ENCODE data around the gene ACMSD. TPM values are rescaled to one million over a fixed set of nuclear protein-coding genes. Genes with fewer than 3 reads are reported as not detected.
"Not testable (repeated sequence)": the region's sequence is repeated elsewhere in the genome, so short reads cannot be mapped to it uniquely, and the experiment has no call there.

ACMSD gene
- total RNA-seq (2012; rRNA removed): not detected in 2 replicates

DNA sequence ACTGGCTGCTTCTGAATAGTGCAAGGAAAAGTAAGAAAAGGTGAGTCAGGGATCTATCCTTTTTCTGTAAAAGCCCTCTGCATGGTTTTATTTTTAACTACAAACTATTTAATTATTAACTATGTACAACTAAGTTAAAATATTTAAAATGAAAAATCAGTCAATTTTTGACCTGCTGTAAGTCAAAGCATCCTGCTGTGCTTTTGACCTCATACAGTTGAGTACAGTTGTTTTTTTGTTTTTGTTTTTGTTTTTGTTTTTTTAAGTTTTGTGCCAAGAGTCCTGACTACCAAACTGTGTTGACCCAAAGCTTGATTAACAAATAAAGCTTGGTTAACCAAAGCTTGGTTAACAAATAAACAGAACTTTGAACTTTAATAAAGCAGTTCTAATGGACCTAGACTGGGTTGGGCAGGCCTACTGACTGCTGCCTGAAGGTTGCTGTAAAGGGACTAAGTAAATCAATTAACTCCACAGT, at the start of gene ACMSD:
Gene ACMSD, plus strand, starts transcription at position 474 of the 478 bp plus-strand sequence. CDS start 67 bp downstream, outside the sequence.
- H3K4me2 ChIP-seq (ENCODE audit: low read length): peak within 1 kb of the TSS; percentile 64
- no peaks in the 10 kb centered on the region for H3K27me3 ChIP-seq (ENCODE audit: control insufficient read depth, insufficient read depth, low read length)
- no peaks in the 10 kb centered on the region for H3K36me3 ChIP-seq (ENCODE audit: insufficient read depth, low read length)
- H3K9me3 ChIP-seq (replicated peaks; ENCODE audit: low read length): peaks cover 8% of the 10 kb centered on the region
- H3K4me1 ChIP-seq (ENCODE audit: control insufficient read depth, insufficient read depth, low read length): peaks cover 18% of the 10 kb centered on the region
- peak within 1 kb of the TSS; percentile 8 for H3K4me3 ChIP-seq (ENCODE audit: low read length)
- peak within 1 kb of the TSS; percentile 47 for H3K9ac ChIP-seq (ENCODE audit: low read depth, low read length)

DNA sequence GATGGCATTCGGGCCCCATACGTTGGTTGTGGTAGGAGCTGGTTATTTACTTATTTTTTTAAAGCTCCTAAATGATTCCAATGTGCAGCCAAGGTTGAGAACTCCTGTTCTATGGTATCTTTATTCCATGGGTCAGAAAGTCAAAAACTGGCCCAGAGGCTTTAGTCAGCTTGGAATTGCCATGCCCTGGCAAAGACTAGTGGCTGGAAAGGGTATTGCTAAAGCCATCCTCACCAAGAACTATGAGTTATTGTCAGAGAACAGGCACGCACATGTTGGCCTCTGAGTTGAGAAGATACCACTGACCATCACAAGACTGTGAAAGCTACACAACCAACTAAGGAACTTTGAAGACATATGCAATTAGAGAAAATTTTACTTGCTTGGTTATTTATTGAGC, 47.9 kb upstream of the ACMSD start:
- no peaks in the 10 kb centered on the region for H3K4me1 ChIP-seq (ENCODE audit: control insufficient read depth, insufficient read depth, low read length)
- no peaks in the 10 kb centered on the region for H3K9me3 ChIP-seq (replicated peaks; ENCODE audit: low read length)
- no peaks in the 10 kb centered on the region for H3K36me3 ChIP-seq (ENCODE audit: insufficient read depth, low read length)
- H3K9ac ChIP-seq (ENCODE audit: low read depth, low read length): no peak overlapping the region
- no peak overlapping the region for H3K4me2 ChIP-seq (ENCODE audit: low read length)
- H3K4me3 ChIP-seq (ENCODE audit: low read length): no peak overlapping the region
- peaks cover 15% of the 10 kb centered on the region for H3K27me3 ChIP-seq (ENCODE audit: control insufficient read depth, insufficient read depth, low read length)

DNA sequence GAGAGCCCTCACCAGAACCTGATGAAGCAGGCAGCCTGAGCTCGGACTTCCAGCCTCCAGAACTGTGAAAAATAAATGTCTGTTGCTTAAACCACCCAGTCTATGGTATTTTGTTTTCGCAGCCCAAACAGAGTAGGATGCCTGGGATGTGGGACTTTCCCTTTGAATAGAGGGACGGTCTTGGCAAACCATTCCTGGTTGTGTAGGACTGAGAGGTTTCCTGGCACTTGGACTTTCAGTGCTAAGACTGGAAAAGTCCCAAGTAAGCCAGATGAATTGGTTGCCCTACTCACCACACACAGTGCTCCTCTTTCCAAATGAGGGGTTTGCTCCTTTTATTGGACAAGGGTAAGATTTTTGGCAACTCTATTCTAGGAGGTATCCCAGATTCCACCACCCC, 46.8 kb upstream of the ACMSD start:
- Histone ChIP-seq H3K9ac (ENCODE audit: low read depth, low read length) (no peak overlapping the region), H3K4me3 (ENCODE audit: low read length) (no peak overlapping the region), H3K4me1 (ENCODE audit: control insufficient read depth, insufficient read depth, low read length) (no peaks in the 10 kb centered on the region), H3K4me2 (ENCODE audit: low read length) (no peak overlapping the region), H3K9me3 (replicated peaks; ENCODE audit: low read length) (no peaks in the 10 kb centered on the region), H3K27me3 (ENCODE audit: control insufficient read depth, insufficient read depth, low read length) (peaks cover 15% of the 10 kb centered on the region), H3K36me3 (ENCODE audit: insufficient read depth, low read length) (no peaks in the 10 kb centered on the region)

DNA sequence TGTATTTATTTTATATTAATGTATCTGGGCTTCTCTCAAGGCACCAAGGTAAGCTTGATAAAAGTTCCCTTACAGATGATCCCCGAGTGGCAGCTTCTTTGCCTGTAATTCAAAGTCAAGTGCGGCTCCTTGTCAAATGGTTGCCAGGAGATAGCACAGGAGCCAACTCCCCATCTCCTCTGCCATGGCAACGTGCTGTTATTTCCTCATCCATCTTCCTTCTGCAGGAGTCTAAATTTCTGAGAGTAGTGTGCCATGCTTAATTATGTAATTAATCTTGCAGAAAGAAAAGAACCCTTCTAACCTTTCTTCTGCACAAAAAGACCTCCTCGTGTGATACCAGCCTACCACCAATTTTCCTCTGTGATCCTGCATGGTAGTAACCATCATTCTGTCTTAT, 46.2 kb upstream of the ACMSD start:
- Histone ChIP-seq H3K9ac (ENCODE audit: low read depth, low read length) (no peak overlapping the region), H3K4me1 (ENCODE audit: control insufficient read depth, insufficient read depth, low read length) (no peaks in the 10 kb centered on the region), H3K27me3 (ENCODE audit: control insufficient read depth, insufficient read depth, low read length) (peaks cover 15% of the 10 kb centered on the region), H3K9me3 (replicated peaks; ENCODE audit: low read length) (no peaks in the 10 kb centered on the region), H3K36me3 (ENCODE audit: insufficient read depth, low read length) (no peaks in the 10 kb centered on the region), H3K4me3 (ENCODE audit: low read length) (no peak overlapping the region), H3K4me2 (ENCODE audit: low read length) (no peak overlapping the region)

DNA sequence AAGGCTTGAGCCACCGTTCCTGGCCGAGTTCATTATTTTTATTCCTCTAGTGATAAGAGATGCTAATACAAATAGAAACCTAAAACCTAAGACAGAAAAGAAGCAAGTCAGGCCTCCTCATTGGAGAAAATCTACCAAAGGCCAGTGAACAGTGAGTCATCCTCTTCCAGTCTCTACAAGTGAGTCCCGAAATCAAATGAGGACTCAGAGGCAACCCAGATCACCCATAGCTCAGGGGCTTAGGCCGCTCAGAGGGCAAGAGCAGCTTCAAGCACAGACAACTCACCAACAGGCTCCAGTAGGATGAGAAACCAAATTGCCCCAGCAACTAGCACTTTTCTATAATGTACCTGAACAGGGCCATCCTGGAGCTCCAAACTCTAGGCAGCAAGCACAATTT, 42.7 kb upstream of the ACMSD start:
- Histone ChIP-seq H3K27me3 (ENCODE audit: control insufficient read depth, insufficient read depth, low read length) (peaks cover 15% of the 10 kb centered on the region), H3K9ac (ENCODE audit: low read depth, low read length) (no peak overlapping the region), H3K4me2 (ENCODE audit: low read length) (no peak overlapping the region), H3K9me3 (replicated peaks; ENCODE audit: low read length) (no peaks in the 10 kb centered on the region), H3K4me3 (ENCODE audit: low read length) (no peak overlapping the region), H3K4me1 (ENCODE audit: control insufficient read depth, insufficient read depth, low read length) (no peaks in the 10 kb centered on the region), H3K36me3 (ENCODE audit: insufficient read depth, low read length) (no peaks in the 10 kb centered on the region)

DNA sequence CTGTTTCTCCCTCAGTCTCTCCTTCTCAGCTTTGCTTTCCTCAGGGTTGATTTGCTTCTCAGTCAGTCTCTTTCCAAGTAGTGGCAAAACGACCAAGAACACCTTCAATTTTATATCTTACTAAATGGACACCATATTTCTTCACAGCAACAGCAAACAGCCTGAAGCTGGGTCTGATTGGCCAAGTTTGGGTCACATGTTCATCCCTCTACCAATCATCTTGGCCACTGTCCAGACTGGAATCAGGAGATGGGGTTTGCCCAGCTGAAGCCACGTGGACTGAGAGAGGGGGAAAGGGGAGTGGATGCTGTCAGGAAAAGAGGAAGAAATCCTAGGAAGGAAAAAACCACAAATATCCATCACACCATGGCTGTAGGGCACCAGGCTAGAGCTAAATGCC, 42.0 kb upstream of the ACMSD start:
- peaks cover 11% of the 10 kb centered on the region for H3K27me3 ChIP-seq (ENCODE audit: control insufficient read depth, insufficient read depth, low read length)
- no peaks in the 10 kb centered on the region for H3K36me3 ChIP-seq (ENCODE audit: insufficient read depth, low read length)
- H3K9ac ChIP-seq (ENCODE audit: low read depth, low read length): no peak overlapping the region
- H3K4me3 ChIP-seq (ENCODE audit: low read length): no peak overlapping the region
- H3K4me1 ChIP-seq (ENCODE audit: control insufficient read depth, insufficient read depth, low read length): no peaks in the 10 kb centered on the region
- H3K4me2 ChIP-seq (ENCODE audit: low read length): no peak overlapping the region
- no peaks in the 10 kb centered on the region for H3K9me3 ChIP-seq (replicated peaks; ENCODE audit: low read length)

DNA sequence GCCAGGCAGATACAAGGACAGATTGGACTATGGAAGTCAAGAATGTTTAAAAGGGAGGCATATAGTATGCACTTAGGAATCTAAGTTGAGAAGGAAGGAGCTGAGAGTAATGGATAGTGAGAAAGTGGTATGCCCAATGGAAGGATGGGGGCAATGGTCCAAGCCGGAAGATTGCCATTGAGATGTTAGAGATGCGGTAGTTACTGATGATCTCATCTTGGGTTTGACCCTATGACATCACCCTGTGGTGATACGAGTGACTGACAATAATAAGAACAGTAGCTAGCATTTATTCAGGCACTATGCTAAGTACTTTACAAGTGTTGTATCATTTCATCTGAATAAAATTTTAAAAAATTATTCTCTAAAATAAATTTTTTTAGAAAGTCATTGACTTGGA, 38.5 kb upstream of the ACMSD start:
- no peaks in the 10 kb centered on the region for H3K4me1 ChIP-seq (ENCODE audit: control insufficient read depth, insufficient read depth, low read length)
- H3K9ac ChIP-seq (ENCODE audit: low read depth, low read length): no peak overlapping the region
- H3K4me2 ChIP-seq (ENCODE audit: low read length): no peak overlapping the region
- H3K27me3 ChIP-seq (ENCODE audit: control insufficient read depth, insufficient read depth, low read length): no peaks in the 10 kb centered on the region
- no peak overlapping the region for H3K4me3 ChIP-seq (ENCODE audit: low read length)
- H3K36me3 ChIP-seq (ENCODE audit: insufficient read depth, low read length): no peaks in the 10 kb centered on the region
- no peaks in the 10 kb centered on the region for H3K9me3 ChIP-seq (replicated peaks; ENCODE audit: low read length)

DNA sequence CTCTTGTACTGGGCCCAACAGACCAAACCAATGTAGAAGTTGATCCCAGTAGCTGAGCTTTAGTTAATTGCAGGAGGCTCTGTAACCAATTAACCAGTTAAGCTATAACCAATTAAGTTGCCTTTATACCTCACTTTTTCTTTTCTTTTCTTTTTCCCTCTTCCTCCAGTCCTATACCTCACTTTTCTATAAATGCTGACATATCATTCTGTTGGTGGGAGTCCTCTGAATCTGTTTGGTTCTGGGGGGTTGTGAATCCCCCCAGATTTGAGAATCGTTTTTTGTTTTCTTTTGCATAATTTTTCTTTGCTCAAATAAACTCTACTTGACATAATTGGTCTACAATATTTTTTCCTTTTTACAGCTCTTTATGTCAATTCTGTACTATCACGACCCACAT, 38.1 kb upstream of the ACMSD start:
- Histone ChIP-seq H3K9me3 (replicated peaks; ENCODE audit: low read length) (no peaks in the 10 kb centered on the region), H3K9ac (ENCODE audit: low read depth, low read length) (no peak overlapping the region), H3K4me3 (ENCODE audit: low read length) (no peak overlapping the region), H3K27me3 (ENCODE audit: control insufficient read depth, insufficient read depth, low read length) (no peaks in the 10 kb centered on the region), H3K36me3 (ENCODE audit: insufficient read depth, low read length) (no peaks in the 10 kb centered on the region), H3K4me1 (ENCODE audit: control insufficient read depth, insufficient read depth, low read length) (no peaks in the 10 kb centered on the region), H3K4me2 (ENCODE audit: low read length) (no peak overlapping the region)

DNA sequence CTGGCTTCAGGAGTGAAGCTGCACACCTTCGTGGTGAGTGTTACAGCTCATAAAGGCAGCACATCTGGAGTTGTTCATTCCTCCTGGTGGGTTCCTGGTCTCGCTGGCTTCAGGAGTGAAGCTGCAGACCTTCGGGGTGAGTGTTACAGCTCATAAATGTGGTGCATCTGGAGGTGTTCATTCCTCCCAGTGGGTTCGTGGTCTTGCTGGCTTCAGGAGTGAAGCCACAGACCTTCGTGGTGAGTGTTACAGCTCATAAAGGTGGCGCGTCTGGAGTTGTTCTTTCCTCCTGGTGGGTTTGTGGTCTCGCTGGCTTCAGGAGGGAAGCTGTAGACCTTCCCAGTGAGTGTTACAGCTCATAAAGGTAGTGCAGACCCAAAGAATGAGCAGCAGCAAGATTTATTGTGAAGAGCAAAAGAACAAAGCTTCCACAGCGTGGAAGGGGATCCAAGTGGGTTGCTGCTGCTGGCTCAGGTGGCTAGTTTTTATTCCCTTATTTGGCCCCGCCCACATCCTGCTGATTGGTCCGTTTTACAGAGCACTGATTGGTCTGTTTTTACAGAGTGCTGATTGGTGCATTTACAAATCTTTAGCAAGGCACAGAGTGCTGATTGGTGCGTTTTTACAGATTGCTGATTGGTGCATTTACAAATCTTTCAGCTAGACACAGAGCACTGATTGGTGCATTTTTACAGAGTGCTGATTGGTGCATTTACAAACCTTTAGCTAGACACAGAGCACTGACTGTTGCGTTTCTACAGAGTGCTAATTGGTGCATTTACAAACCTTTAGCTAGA, 34.6 kb upstream of the ACMSD start:
- not testable (repeated sequence) for H3K9me3 ChIP-seq (replicated peaks; ENCODE audit: low read length); H3K9ac ChIP-seq (ENCODE audit: low read depth, low read length); H3K36me3 ChIP-seq (ENCODE audit: insufficient read depth, low read length); H3K4me3 ChIP-seq (ENCODE audit: low read length); H3K4me2 ChIP-seq (ENCODE audit: low read length); H3K27me3 ChIP-seq (ENCODE audit: control insufficient read depth, insufficient read depth, low read length); H3K4me1 ChIP-seq (ENCODE audit: control insufficient read depth, insufficient read depth, low read length)

DNA sequence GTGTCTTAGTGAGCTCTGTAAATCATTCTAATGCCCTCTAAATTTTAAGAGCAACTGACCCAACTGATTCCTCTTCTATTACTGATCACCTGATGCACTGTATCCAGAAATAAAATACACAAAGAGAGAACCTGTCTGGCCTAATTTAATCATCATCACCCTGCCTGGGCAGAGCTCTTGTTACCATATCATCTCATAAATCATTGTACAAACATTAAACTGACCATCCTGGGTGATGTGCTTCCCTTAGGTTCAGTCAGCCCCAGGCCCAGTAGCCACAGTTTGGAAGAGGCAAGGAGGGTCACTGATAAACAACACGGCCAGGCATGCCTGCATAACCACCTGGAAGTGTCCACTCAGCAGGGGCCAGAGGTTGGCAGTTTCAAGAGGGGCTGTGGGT, 22.7 kb upstream of the ACMSD start:
- Histone ChIP-seq H3K9me3 (replicated peaks; ENCODE audit: low read length) (peaks cover under 1% of the 10 kb centered on the region), H3K9ac (ENCODE audit: low read depth, low read length) (no peak overlapping the region), H3K27me3 (ENCODE audit: control insufficient read depth, insufficient read depth, low read length) (peaks cover 5% of the 10 kb centered on the region), H3K36me3 (ENCODE audit: insufficient read depth, low read length) (no peaks in the 10 kb centered on the region), H3K4me1 (ENCODE audit: control insufficient read depth, insufficient read depth, low read length) (peaks cover 13% of the 10 kb centered on the region), H3K4me2 (ENCODE audit: low read length) (no peak overlapping the region), H3K4me3 (ENCODE audit: low read length) (no peak overlapping the region)

DNA sequence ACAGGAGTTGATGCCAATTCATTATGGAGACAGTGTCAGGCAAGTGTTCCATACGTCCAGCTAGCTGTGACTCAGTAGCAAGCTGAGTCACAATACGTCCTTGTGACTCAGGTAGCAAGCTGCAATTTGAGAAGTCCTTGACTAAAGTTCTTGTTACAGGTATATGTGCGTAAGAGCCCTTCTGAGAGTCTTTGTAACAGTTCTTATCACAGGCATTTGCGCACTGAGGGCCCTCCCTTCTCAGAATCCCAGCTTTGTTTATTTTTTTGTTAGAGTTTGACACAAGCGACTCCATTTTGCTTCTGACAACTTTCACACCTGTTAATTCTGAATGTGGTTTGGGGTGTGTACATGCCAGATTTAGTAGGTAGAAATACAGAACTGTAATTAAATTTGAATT, 20.1 kb upstream of the ACMSD start:
- Histone ChIP-seq H3K4me1 (ENCODE audit: control insufficient read depth, insufficient read depth, low read length) (peaks cover 13% of the 10 kb centered on the region), H3K4me2 (ENCODE audit: low read length) (no peak overlapping the region), H3K4me3 (ENCODE audit: low read length) (no peak overlapping the region), H3K9ac (ENCODE audit: low read depth, low read length) (no peak overlapping the region), H3K36me3 (ENCODE audit: insufficient read depth, low read length) (no peaks in the 10 kb centered on the region), H3K9me3 (replicated peaks; ENCODE audit: low read length) (no peaks in the 10 kb centered on the region), H3K27me3 (ENCODE audit: control insufficient read depth, insufficient read depth, low read length) (peaks cover 5% of the 10 kb centered on the region)

DNA sequence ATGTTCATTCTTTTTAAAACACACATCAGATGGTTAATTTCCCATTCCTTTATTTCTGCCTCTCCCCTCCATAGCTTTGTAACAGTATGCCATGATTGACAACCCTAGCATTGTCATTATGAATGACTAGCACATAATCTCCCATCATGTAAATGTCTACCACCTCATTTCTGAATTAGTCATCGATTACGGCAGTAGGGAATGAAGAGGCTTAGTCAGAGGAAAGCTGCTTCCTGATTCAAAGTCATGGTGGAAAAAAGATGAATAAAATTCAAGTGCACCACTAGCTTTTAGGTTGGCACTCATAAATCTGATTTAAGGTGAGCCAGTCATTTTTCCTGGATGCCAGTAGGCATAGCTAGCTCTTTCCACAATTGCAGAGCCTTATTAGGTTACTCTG, 19.1 kb upstream of the ACMSD start:
- no peaks in the 10 kb centered on the region for H3K36me3 ChIP-seq (ENCODE audit: insufficient read depth, low read length)
- H3K9me3 ChIP-seq (replicated peaks; ENCODE audit: low read length): no peaks in the 10 kb centered on the region
- no peak overlapping the region for H3K9ac ChIP-seq (ENCODE audit: low read depth, low read length)
- H3K4me1 ChIP-seq (ENCODE audit: control insufficient read depth, insufficient read depth, low read length): peaks cover 13% of the 10 kb centered on the region
- H3K4me3 ChIP-seq (ENCODE audit: low read length): no peak overlapping the region
- no peaks in the 10 kb centered on the region for H3K27me3 ChIP-seq (ENCODE audit: control insufficient read depth, insufficient read depth, low read length)
- no peak overlapping the region for H3K4me2 ChIP-seq (ENCODE audit: low read length)

Measured in skeletal muscle satellite cell (primary cell).